Measurements from ENCODE around the gene TLCD5.

Gene TLCD5

GRCh38 chr11:120310870-120311269, 14.2 kb upstream of the TLCD5 start:
- no peak for DNase-seq

GRCh38 chr11:120314861-120315260, 10.2 kb upstream of the TLCD5 start:
- DNase-seq = no peak

- peak in 1 of 2 experiments; percentile 23 for DNase-seq
Observed at GRCh38 chr11:120316880-120317688, 8.0 kb upstream of the TLCD5 start.

GRCh38 chr11:120317689-120318480, 7.2 kb upstream of the TLCD5 start:
- DNase-seq = no peak

- DNase-seq = no peak
Observed at GRCh38 chr11:120318906-120319305, 6.2 kb upstream of the TLCD5 start.

- DNase-seq = no peak
Observed at GRCh38 chr11:120326228-120326627, 1.1 kb downstream of the TLCD5 start.

GRCh38 chr11:120326845-120327281, 1.8 kb downstream of the TLCD5 start:
- DNase-seq = no peak

- no peak for DNase-seq
Observed at GRCh38 chr11:120327311-120327710, 2.2 kb downstream of the TLCD5 start.

- no peak for DNase-seq
Observed at GRCh38 chr11:120329556-120329955, 4.5 kb downstream of the TLCD5 start.

- no peak for DNase-seq
Observed at GRCh38 chr11:120330045-120330444, 4.9 kb downstream of the TLCD5 start.

- DNase-seq = no peak
Observed at GRCh38 chr11:120331301-120331996, 6.3 kb downstream of the TLCD5 start.

GRCh38 chr11:120332822-120333716, 8.0 kb downstream of the TLCD5 start:
- no peak for DNase-seq

GRCh38 chr11:120333801-120334200, 8.7 kb downstream of the TLCD5 start:
- DNase-seq = no peak

GRCh38 chr11:120334332-120334731, 9.2 kb downstream of the TLCD5 start:
- no peak for DNase-seq

GRCh38 chr11:120334894-120335462, 9.9 kb downstream of the TLCD5 start:
- DNase-seq = peak; percentile 80 to 86

- DNase-seq = peak; percentile 57 to 77
Observed at GRCh38 chr11:120335556-120335907, 10.4 kb downstream of the TLCD5 start.

- peak; percentile 93 to 97 for DNase-seq
Observed at GRCh38 chr11:120335908-120336640, 11.0 kb downstream of the TLCD5 start, which contains the start of gene ARHGEF12. TSS of gene ARHGEF12 (plus strand) at chr11:120336413. CDS start at chr11:120337244, 831 bp downstream.

- peak in 1 of 2 experiments; percentile 64 for DNase-seq
Observed at GRCh38 chr11:120336641-120337354, 11.7 kb downstream of the TLCD5 start.

- DNase-seq = peak in 1 of 2 experiments; percentile 36
Observed at GRCh38 chr11:120337355-120338106, 12.4 kb downstream of the TLCD5 start.

All from NCI-H446 (cell line).